K562 (cell line): Measurements from ENCODE around the gene MDP1.

Source experiments
- BHLHE40 ChIP-seq: IDR thresholded peaks from 2 replicates; pipeline ENCODE4 v1.6.1; 2011; ENCODE audit warnings: low read length, improper control_type of control experiment
- GABPB1 ChIP-seq: sonication (generic); formaldehyde crosslinking; IDR thresholded peaks from 2 replicates; pipeline ENCODE4 v1.8.0; 2022; ENCODE audit warnings: mild to moderate bottlenecking, missing genetic modification reagents
- JUND ChIP-seq, 2 experiments: IDR thresholded peaks; 2 replicates in 1 of 2; 3 replicates in 1 of 2; pipeline ENCODE4 v1.6.1; 2011; ENCODE audit warnings: borderline replicate concordance in 2 of 2, low read depth in 2 of 2, low read length in 2 of 2, improper control_type of control experiment in 1 of 2, missing biosample characterization in 1 of 2, missing genetic modification characterization in 1 of 2, missing genetic modification reagents in 1 of 2
- POLR2AphosphoS5 ChIP-seq: IDR thresholded peaks from 2 replicates; pipeline ENCODE4 v1.6.1; 2011; ENCODE audit warnings: mild to moderate bottlenecking, low read depth, low read length, moderate library complexity; ENCODE audit not compliant: control insufficient read depth, insufficient read depth
- SAFB2 ChIP-seq: fragments of 200-400 bp; formaldehyde crosslinking; IDR thresholded peaks from 2 replicates; pipeline ENCODE4 v1.6.1; 2018; ENCODE audit warnings: borderline replicate concordance, low read length, low read depth, moderate library complexity; ENCODE audit not compliant: severe bottlenecking
- ZNF785 ChIP-seq: fragments of 250-450 bp; sonication (Bioruptor Pico); IDR thresholded peaks from 2 replicates; pipeline ENCODE4 v1.4.0; 2020; ENCODE audit warnings: mild to moderate bottlenecking

DNA sequence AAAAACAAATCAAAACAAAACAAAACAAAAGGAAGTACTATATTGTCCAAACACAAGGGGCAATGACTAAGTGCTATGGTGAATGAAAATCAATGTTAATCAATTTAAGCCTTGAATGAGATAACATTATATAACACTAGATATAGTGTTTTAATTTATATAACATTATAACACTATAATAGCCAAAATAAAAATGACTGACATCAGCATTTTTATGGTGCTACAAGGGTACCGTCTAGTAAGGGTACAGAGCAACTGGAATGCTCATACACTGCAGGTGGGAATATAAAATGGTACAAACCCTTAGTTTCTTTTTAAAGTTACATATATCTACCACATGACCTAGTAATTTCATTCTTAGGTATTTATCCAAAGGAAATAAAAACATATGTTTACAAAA lies 10.6 kb upstream of the MDP1 start:
- no peak for TF ChIP-seq POLR2AphosphoS5
- TF ChIP-seq SAFB2: no peak
- no peak for TF ChIP-seq GABPB1
- no peak for TF ChIP-seq BHLHE40
- TF ChIP-seq ZNF785 (CRISPR knock-in tag): no peak
- no peak for TF ChIP-seq JUND (IDR thresholded peaks at IDR 0.05; ENCODE audit: borderline replicate concordance, low read depth, low read length)
- no peak for TF ChIP-seq JUND (tag; IDR thresholded peaks at IDR 0.05; ENCODE audit: borderline replicate concordance, low read depth, low read length)
